ENCODE measurements around the gene ZMIZ2.
"Not testable (repeated sequence)": the region's sequence is repeated elsewhere in the genome, so short reads cannot be mapped to it uniquely, and the experiment has no call there.

GRCh38 chr7:44703391-44703790 is 45.3 kb upstream of the ZMIZ2 start:
- TF ChIP-seq CTCF (IDR thresholded peaks at IDR 0.05); EZH2 (IDR thresholded peaks at IDR 0.05; ENCODE audit: borderline replicate concordance, insufficient read depth, low read depth, low read length, poor library complexity, severe bottlenecking): not testable (repeated sequence)
